DND-41 (cell line): ENCODE data around the gene EHBP1.

Experiments
- CTCF ChIP-seq: IDR thresholded peaks from 2 replicates; pipeline ENCODE4 v1.5.1; 2012; ENCODE audit warnings: borderline replicate concordance, low read length, moderate library complexity, mild to moderate bottlenecking; ENCODE audit not compliant: poor library complexity, severe bottlenecking; ENCODE audit errors: extremely low read depth
- EZH2 ChIP-seq: IDR thresholded peaks from 3 replicates; pipeline ENCODE4 v1.6.1; 2012; ENCODE audit warnings: borderline replicate concordance, low read depth, mild to moderate bottlenecking, moderate library complexity, low read length, inconsistent platforms; ENCODE audit not compliant: severe bottlenecking

- TF ChIP-seq CTCF (no peak), EZH2 (no peak)
Observed at GRCh38 chr2:62797107-62797506, 91.6 kb downstream of the EHBP1 start.
